Esophagus muscularis mucosa (tissue), 4 donors: ENCODE measurements around the gene DDX41. TPM values are rescaled to one million over a fixed set of nuclear protein-coding genes. Genes with fewer than 3 reads are reported as not detected.

Experiments
- DNase-seq: peaks from one replicate; pipeline ENCODE4 v3.0.0-alpha.2; 2017; ENCODE audit errors: extremely low spot score
- H3K27ac ChIP-seq, 4 donors: fragments of 200-600 bp; sonication (generic); replicated peaks in 1 of 4; 1 replicate in 3 of 4; 2 replicates in 1 of 4; pipeline ENCODE4 v1.5.1; 2016 to 2019; ENCODE audit warnings: mild to moderate bottlenecking in 1 of 4
- H3K27me3 ChIP-seq, 4 donors: fragments of 200-600 bp; sonication (generic); one replicate each; pipeline versions ENCODE4 v1.5.1 to v1.6.0; 2016 to 2019
- H3K36me3 ChIP-seq, 4 donors: fragments of 200-600 bp; sonication (generic); one replicate each; pipeline ENCODE4 v1.5.1; 2016 to 2019
- H3K4me1 ChIP-seq, 4 donors: fragments of 200-600 bp; sonication (generic); one replicate each; pipeline ENCODE4 v1.5.1; 2016 to 2019
- H3K4me3 ChIP-seq, 4 donors: fragments of 200-600 bp; sonication (generic); 1 replicate in 2 of 4; 2 replicates in 2 of 4; pipeline ENCODE4 v1.5.1; 2016 to 2019; ENCODE audit warnings: mild to moderate bottlenecking in 4 of 4, moderate library complexity in 1 of 4
- H3K9me3 ChIP-seq, 4 donors: fragments of 200-600 bp; sonication (generic); 1 replicate in 3 of 4; 2 replicates in 1 of 4; pipeline ENCODE4 v1.5.1; 2016 to 2019
- CTCF ChIP-seq, 3 experiments: fragments of 200-600 bp in 2 of 3; fragments of 450-650 bp in 1 of 3; sonication (generic) in 2 of 3; IDR thresholded peaks; one replicate each; pipeline ENCODE4 v1.5.1; 2017 to 2019; ENCODE audit warnings: antibody characterized with exemption in 3 of 3, mild to moderate bottlenecking in 2 of 3, moderate library complexity in 1 of 3
- EP300 ChIP-seq: sonication (generic); formaldehyde crosslinking; IDR thresholded peaks from one replicate; pipeline ENCODE4 v1.6.1; 2017; ENCODE audit warnings: antibody characterized with exemption
- POLR2A ChIP-seq: fragments of 450-650 bp; IDR thresholded peaks from one replicate; pipeline ENCODE4 v1.6.1; 2017; ENCODE audit warnings: antibody characterized with exemption, moderate library complexity, mild to moderate bottlenecking, low read depth
- POLR2AphosphoS5 ChIP-seq, 2 donors: sonication (generic); formaldehyde crosslinking; IDR thresholded peaks; one replicate each; pipeline ENCODE4 v1.6.1; 2017; ENCODE audit warnings: antibody characterized with exemption in 2 of 2
- WGBS: methylation state at CpG from one replicate; pipeline ENCODE4 v1.1.5; 2018; 5-methylcytosine and 5-hydroxymethylcytosine counted together
- intact Hi-C: fragments of 100-400 bp; cut with DNase I; formaldehyde crosslinking; loops from one replicate; pipeline ENCODE4 v1.15.1; 2023
- total RNA-seq, 4 donors: library from RNA; depleted of rRNA; stranded (reverse); fragments of >200 nt; gene quantifications; one replicate each; pipeline versions ENCODE4 v1.1.0 to v1.2.1, GENCODE V29; 2016

The DDX41 gene
- total RNA-seq, 4 donors from 2014 or later = 58.1 to 92.1 (median 66.0) TPM

GRCh38 chr5:177493795-177494345 lies 22.9 kb downstream of the DDX41 start:
- H3K27me3 ChIP-seq = no peaks in the 10 kb centered on the region
- DNase-seq = no peak
- intact Hi-C loops = no loop called here
- H3K4me1 ChIP-seq = peaks cover 64 to 93% (median 92%) of the 10 kb centered on the region in 4 donors
- no peak for TF ChIP-seq POLR2AphosphoS5 (IDR thresholded peaks at IDR 0.05)
- no peak for TF ChIP-seq POLR2A
- no peak for TF ChIP-seq CTCF (IDR thresholded peaks at IDR 0.05)
- no peak for TF ChIP-seq EP300
- H3K27ac ChIP-seq = peak overlapping the region; percentile 96 to 99 (median 98)
- WGBS = 44% methylated on average over 5 of the region's 5 CpGs
- peak overlapping the region; percentile 78 to 96 (median 88) for H3K4me3 ChIP-seq
- H3K36me3 ChIP-seq = peaks cover 19 to 58% (median 46%) of the 10 kb centered on the region in 4 donors
- H3K9me3 ChIP-seq = no peaks in the 10 kb centered on the region

GRCh38 chr5:177492841-177493240 lies 23.9 kb downstream of the DDX41 start:
- H3K27ac ChIP-seq = peak overlapping the region; percentile 96 to 99 (median 98)
- intact Hi-C loops = no loop called here
- 70% methylated on average over 7 of the region's 7 CpGs for WGBS
- peaks cover 29 to 68% (median 56%) of the 10 kb centered on the region in 4 donors for H3K36me3 ChIP-seq
- peaks cover 55 to 93% (median 91%) of the 10 kb centered on the region in 4 donors for H3K4me1 ChIP-seq
- no peaks in the 10 kb centered on the region for H3K9me3 ChIP-seq
- no peak for DNase-seq
- H3K27me3 ChIP-seq = no peaks in the 10 kb centered on the region
- TF ChIP-seq POLR2AphosphoS5 (IDR thresholded peaks at IDR 0.05) = peak in 1 of 2 donors; percentile 5
- TF ChIP-seq POLR2A = no peak
- H3K4me3 ChIP-seq = peak overlapping the region; percentile 27 to 83 (median 58)

DNA sequence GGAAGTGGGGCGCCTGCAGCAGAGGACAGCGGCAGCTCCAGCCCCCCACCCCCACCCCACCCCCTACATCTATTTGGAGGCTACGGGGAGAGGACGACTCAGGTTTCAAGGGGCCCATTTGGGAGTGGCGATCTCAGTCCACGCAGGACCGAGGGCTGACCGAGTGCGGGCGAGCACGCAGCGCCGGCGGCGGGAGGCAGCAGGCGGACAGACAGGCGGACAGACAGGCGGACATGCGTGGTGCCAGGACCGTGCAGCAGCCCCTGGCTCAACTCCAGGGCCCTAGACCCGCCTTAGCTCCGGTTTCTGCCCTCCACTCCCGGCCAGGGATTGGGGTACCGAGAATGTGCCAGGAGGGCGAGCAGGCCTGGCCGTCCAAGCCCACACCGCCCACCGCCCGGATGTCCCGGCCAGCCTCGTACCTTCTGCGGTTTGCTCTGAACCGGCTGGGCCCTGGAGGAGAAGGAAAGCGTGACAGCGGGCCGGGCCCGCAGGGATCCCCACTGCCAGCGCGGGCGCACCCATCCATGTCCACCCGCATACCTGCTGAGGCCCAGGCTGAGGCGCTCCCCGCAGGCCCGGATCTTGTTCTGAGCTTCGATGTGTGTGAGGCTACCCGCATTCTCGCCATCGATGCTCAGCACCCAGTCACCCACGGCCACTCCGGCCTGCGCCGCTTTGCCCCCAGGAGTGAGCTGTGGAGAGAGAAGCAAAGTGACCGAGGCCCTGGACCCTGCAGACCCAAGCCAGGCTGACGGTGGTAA lies 24.6 kb downstream of the DDX41 start:
- intact Hi-C loops = no loop called here
- Histone ChIP-seq H3K9me3 (no peaks in the 10 kb centered on the region), H3K36me3 (peaks cover 36 to 75% (median 63%) of the 10 kb centered on the region in 4 donors), H3K27ac (peak overlapping the region; percentile 96 to 99 (median 98)), H3K4me1 (peaks cover 54 to 96% (median 93%) of the 10 kb centered on the region in 4 donors), H3K4me3 (peak overlapping the region; percentile 27 to 83 (median 58)), H3K27me3 (no peaks in the 10 kb centered on the region)
- 60% methylated on average over 12 of the region's 54 CpGs for WGBS
- no peak for DNase-seq
- TF ChIP-seq POLR2A (no peak), EP300 (no peak), POLR2AphosphoS5 (IDR thresholded peaks at IDR 0.05) (no peak), CTCF (IDR thresholded peaks at IDR 0.05) (no peak)

DNA sequence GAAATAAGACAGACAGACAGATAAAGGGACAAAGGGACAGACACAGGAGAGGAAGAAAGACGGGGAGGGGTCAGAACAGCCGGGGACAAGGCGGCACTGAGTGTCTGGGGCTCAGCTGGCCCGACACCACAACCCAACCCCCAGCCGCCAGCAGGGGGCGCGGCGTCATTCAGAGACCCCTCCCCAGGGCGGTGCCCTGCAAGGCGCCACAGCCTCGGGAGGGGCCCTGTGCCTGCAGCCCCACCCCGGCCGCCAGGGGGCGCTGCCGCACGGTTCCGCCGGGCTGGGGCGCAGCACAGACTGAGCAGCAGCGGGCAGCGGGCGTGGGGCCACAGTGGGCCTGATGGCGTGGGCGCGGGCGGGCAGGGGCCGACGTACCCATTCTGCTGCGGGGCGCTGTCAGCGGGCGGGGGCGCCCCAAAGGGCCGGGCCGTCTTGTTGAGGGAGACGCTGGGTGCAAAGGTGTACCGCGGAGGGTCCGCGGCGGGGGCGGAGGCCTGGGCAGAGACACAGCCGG lies 25.3 kb downstream of the DDX41 start:
- H3K4me3 ChIP-seq = peak overlapping the region; percentile 27 to 83 (median 58)
- peaks cover 54 to 99% (median 93%) of the 10 kb centered on the region in 4 donors for H3K4me1 ChIP-seq
- TF ChIP-seq CTCF (IDR thresholded peaks at IDR 0.05) = peak; percentile 82 to 93 (median 87)
- TF ChIP-seq POLR2AphosphoS5 (IDR thresholded peaks at IDR 0.05) = peak in 1 of 2 donors; percentile 32
- TF ChIP-seq POLR2A = no peak
- H3K27me3 ChIP-seq = no peaks in the 10 kb centered on the region
- intact Hi-C loops = no loop called here
- no peaks in the 10 kb centered on the region for H3K9me3 ChIP-seq
- no peak for DNase-seq
- H3K36me3 ChIP-seq = peaks cover 38 to 82% (median 67%) of the 10 kb centered on the region in 4 donors
- peak overlapping the region; percentile 96 to 99 (median 98) for H3K27ac ChIP-seq
- WGBS = 43% methylated on average over 16 of the region's 43 CpGs

- Histone ChIP-seq H3K4me1 (peaks cover 49 to 99% (median 93%) of the 10 kb centered on the region in 4 donors), H3K27me3 (no peaks in the 10 kb centered on the region), H3K36me3 (peaks cover 42 to 86% (median 72%) of the 10 kb centered on the region in 4 donors), H3K4me3 (no peak overlapping the region), H3K27ac (peak overlapping the region; percentile 96 to 99 (median 98)), H3K9me3 (no peaks in the 10 kb centered on the region)
- WGBS = 81% methylated on average over 13 of the region's 16 CpGs
- intact Hi-C loops = no loop called here
- DNase-seq = no peak
- TF ChIP-seq CTCF (IDR thresholded peaks at IDR 0.05) (no peak), POLR2AphosphoS5 (IDR thresholded peaks at IDR 0.05) (no peak), POLR2A (no peak), EP300 (no peak)
Measured at GRCh38 chr5:177490992-177491391, 25.8 kb downstream of the DDX41 start.
